ENCODE measurements around the gene CHRM1.

The CHRM1 gene

GRCh38 chr11:62925745-62926679 is 4.8 kb upstream of the CHRM1 start:
- DNase-seq, result no peak

GRCh38 chr11:62925308-62925707 is 4.1 kb upstream of the CHRM1 start:
- DNase-seq, result no peak

GRCh38 chr11:62923601-62924411 is 2.6 kb upstream of the CHRM1 start:
- no peak for DNase-seq

DNA sequence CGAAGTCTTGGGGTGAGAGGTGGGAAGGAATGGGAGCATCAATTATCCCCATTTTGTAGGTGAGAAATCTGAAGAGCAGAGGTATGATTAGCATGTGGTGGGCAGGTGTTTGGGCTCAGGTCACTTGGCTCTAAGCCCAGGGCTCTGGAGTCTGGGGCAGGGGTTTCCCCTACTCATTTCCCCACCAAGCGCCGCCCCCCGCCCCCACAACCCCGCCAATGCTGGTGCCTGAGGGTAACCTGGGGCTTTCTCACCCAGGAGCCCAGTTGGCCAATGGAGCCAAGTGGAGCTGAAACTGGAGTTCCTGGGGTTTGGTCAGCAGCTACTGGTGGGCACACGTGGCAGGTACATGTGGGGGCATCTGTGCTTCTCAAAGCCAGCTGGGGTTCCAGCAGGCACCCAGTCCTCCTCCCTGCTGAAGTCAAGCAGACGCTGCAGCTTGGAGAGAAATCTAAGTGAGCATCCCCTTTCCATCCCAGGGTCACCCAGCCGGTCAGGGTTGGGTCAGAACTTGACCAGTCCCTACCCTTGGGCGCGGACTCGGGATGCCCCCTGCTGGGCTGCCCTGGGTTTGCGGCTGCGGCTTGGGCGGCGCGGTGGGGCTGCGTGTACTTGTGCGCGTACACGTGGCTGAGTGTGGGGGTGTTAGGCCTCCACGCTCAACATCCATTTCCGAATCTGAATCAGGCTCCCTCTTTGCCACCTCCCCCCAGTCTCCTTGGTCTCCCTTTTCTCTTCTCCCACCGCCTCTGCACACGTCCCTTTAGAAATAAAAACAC is 1.7 kb upstream of the CHRM1 start:
- no peak for DNase-seq

- no peak for DNase-seq
Measured at GRCh38 chr11:62922189-62922589, 1.0 kb upstream of the CHRM1 start.

DNA sequence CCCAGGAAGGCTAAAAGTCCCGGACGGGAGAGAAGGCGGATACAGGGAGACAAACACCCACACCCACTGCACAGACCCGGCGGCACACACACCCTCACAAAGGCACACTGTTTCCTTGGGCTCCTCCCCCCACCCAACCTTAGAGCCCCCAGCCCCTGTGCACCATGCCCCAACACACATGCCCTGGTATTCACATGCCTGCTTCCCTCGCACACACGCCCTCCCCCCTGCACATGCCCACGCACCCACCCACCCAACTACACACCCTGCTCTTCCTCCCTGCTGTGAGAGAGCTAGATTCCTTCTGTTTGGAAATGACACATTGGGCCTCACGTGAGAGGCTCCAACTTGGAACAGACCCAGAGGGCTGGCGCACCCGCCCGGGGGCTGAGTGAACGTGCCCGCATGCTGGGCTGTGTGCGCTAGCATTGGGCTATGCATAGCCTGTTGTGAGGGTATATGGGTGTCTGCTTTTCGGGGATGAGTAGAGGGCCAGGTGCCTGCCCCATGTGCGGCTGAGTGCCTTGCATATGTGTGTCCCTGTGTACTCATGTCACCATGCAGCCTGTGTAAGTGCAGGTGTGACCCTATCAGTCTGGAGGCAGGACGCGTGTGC is 518 bp upstream of the CHRM1 start:
- DNase-seq, result peak; percentile 16

DNA sequence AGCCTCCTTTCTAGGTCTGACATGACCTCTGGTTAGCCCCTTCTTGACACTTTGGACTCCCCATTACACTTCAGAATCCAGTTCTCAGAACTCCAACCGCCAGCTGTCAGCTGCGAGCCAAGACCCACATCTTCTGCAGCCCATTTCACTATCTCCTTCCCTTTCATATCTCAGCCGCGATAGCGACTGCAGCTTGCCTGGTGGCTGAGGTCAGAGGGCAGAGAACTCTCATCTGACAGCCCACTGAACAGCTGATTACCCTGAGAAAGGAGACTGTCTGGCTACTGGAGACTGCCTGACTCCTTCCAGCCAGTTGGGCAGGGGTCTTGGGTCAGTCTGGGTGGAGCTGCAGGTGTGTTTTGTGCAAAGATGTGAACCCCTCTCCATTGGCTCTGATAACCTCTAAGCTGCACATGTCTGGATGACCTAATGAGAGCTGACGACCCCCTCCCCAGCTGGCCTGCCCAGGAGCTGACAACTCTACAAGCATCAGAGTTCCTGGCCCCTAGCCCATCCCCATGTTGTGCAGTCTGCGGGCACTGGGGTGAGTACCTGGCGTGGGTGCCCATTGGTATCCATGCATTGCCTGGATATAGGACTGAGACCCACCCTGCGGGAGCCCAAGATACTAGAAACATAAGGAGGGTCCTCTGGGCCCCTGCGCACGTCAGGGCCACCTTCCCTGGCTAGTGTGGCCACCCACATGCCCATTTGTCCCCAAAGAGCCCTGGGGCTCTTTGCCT is 1.1 kb downstream of the CHRM1 start:
- DNase-seq, result no peak

GRCh38 chr11:62919476-62919875 is 1.7 kb downstream of the CHRM1 start:
- no peak for DNase-seq

- DNase-seq, result no peak
Measured at GRCh38 chr11:62918531-62918930, 2.6 kb downstream of the CHRM1 start.

GRCh38 chr11:62917906-62918502 is 3.2 kb downstream of the CHRM1 start:
- no peak for DNase-seq

GRCh38 chr11:62914416-62914815 is 6.7 kb downstream of the CHRM1 start:
- DNase-seq, result no peak

DNA sequence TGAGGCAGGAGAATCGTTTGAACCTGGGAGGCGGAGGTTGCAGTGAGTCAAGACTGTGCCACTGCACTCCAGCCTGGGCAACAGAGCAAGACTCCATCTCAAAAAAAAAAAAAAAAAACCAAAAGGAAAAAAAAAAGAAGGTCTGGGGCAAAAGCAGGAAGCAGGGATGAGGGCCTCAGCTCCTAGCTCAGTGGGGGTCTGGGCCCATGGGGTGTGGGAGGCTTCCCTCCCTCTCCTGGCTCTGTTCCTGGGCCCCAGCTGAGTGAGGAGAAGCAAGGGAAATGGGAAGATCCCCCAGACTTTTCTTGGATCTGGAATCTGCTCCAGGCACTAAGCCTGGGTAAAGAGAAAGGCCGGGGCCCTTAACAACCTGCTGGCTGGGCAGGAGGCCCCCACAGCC is 8.9 kb downstream of the CHRM1 start:
- no peak for DNase-seq

- DNase-seq, result no peak
Measured at GRCh38 chr11:62911137-62912130, 9.7 kb downstream of the CHRM1 start.

DNA sequence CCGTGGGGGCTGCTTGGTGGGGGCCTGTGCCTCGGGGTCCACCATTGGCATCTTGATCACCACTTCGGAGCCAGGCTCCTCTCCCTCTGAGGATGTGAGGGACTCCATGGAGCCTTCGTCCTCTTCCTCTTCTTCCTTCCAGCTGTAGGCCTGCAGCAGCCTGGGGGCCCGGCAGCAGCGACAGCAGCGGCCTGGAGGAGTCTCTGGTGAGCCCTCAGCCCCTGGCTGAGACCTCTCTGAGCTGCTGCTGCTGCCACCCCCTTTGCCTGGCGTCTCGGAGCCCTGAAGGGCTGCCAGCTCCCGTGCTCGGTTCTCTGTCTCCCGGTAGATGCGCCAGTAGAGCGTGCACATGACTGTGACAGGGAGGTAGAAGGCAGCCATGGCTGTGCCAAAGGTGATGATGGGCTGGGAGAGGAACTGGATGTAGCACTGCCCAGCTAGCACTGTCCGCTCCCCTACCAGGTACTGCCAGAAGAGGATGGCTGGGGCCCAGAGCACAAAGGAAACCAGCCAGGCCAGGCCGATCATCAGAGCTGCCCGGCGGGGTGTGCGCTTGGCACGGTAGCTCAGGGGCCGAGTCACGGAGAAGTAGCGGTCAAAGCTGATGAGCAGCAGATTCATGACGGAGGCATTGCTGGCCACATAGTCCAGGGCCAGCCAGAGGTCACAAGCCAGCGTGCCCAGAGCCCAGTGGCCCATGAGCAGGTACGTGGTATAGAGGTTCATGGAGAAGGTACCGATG is 10.9 kb downstream of the CHRM1 start:
- no peak for DNase-seq

DNA sequence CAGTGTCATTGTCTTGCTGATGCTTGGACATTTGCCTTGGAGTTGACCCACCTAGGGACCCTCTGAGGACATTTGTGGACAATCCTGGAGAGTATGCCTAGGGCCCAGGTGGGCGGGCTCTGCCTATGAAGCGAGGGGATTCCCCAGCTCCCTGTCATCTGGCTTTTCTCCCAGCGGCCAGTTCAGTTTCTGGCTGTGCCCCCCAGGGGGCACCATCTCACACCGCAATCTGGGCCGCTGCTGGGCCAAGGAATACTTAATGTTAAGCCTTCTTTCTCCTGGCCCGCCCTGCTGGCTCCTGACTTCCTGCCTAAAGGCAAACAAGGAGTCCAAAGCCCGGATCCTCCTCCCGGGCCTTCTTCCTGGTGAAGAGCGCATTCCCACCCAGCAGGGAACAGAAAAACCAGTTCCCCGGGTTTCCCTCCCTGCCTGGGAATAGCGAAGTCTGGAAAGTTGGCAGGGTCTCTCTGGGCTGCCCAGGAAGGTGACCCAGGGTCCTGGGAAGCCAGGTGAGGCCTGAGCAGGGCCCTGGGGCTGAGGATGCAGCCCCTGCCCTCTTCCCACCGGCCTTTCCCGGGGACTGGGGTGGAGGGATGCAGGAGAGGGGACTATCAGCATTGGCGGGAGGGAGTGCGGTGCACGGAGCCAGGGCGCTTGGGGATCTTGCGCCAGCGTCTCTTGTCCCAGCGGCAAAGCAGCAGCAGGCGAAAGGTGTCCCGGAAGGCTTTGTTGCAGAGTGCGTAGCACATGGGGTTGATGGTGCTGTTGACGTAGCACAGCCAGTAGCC is 11.9 kb downstream of the CHRM1 start:
- DNase-seq, result peak; percentile 87

- DNase-seq, result no peak
Measured at GRCh38 chr11:62908468-62909072, 12.6 kb downstream of the CHRM1 start.

GRCh38 chr11:62905927-62906531 is 15.1 kb downstream of the CHRM1 start:
- DNase-seq, result peak; percentile 67

DNA sequence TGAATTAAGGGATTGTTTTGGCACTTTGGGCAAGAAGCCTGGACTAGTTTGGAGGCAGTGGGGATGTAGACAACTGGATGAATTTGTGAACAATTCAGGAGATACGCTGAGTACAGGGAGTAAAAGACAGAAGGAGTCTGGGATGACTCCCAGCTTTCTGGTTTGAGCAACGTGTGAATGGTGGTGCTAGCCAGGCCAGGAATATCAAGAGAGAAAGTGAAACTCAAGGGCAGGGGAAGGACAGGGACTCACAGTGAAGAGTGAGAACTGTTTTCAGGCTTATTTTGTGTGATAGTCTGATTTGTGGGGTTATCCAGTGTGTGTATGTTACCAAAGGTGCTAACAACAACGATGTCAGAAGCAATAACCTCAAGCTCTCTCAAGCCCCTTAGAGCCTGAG is 15.9 kb downstream of the CHRM1 start:
- DNase-seq, result peak; percentile 14

Measured in NCI-H226 (cell line).